B cell (primary cell): Measurements from ENCODE around the gene RPS19.

Source experiments
- CTCF ChIP-seq: fragments of 200-600 bp; IDR thresholded peaks from one replicate; pipeline ENCODE4 v1.8.0; 2022; ENCODE audit warnings: antibody characterized with exemption, mild to moderate bottlenecking
- EZH2 ChIP-seq: IDR thresholded peaks from 2 replicates; pipeline ENCODE4 v1.6.1; 2012; ENCODE audit warnings: borderline replicate concordance, low read depth, mild to moderate bottlenecking, moderate library complexity, low read length; ENCODE audit not compliant: insufficient read depth, poor library complexity, severe bottlenecking

- no peak for TF ChIP-seq CTCF
- no peak for TF ChIP-seq EZH2
Observed at GRCh38 chr19:41861846-41862245, 1.8 kb downstream of the RPS19 start.
